GM11168 (cell line): Measurements from ENCODE around the gene EZR.

Source experiments
- in situ Hi-C: fragments of 300-500 bp; cut with MboI; formaldehyde crosslinking; loops from one replicate; pipeline ENCODE4 v1.12.0; 2022; ENCODE audit warnings: low sequenced_read_pairs; ENCODE audit not compliant: unreplicated experiment

Gene EZR

GRCh38 chr6:158819213-158819976 lies at the start of gene EZR:
Gene EZR (minus strand): TSS chr6:158819368. CDS start chr6:158818093, 1,275 bp downstream.
- in situ Hi-C loops, result loop anchor here (10.0 kb wide), 1 partner anchor 55 kb away; no protein-coding TSS in a partner anchor

- in situ Hi-C loops, result no loop called here
Measured at GRCh38 chr6:158868122-158868480, 48.9 kb upstream of the EZR start.

- in situ Hi-C loops, result no loop called here
Measured at GRCh38 chr6:158867381-158868121, 48.4 kb upstream of the EZR start.

GRCh38 chr6:158865769-158866168 lies 46.6 kb upstream of the EZR start:
- in situ Hi-C loops, result no loop called here

- in situ Hi-C loops, result no loop called here
Measured at GRCh38 chr6:158863646-158864045, 44.5 kb upstream of the EZR start.

GRCh38 chr6:158861686-158862381 lies 42.7 kb upstream of the EZR start:
- in situ Hi-C loops, result no loop called here

GRCh38 chr6:158860279-158860865 lies 41.2 kb upstream of the EZR start:
- in situ Hi-C loops, result no loop called here

- in situ Hi-C loops, result no loop called here
Measured at GRCh38 chr6:158856261-158856660, 37.1 kb upstream of the EZR start.

- in situ Hi-C loops, result no loop called here
Measured at GRCh38 chr6:158854214-158855101, 35.3 kb upstream of the EZR start.

GRCh38 chr6:158853880-158854213 lies 34.7 kb upstream of the EZR start:
- in situ Hi-C loops, result no loop called here

GRCh38 chr6:158853072-158853879 lies 34.1 kb upstream of the EZR start:
- in situ Hi-C loops, result no loop called here

- in situ Hi-C loops, result no loop called here
Measured at GRCh38 chr6:158852312-158853071, 33.3 kb upstream of the EZR start.

GRCh38 chr6:158850807-158851115 lies 31.6 kb upstream of the EZR start:
- in situ Hi-C loops, result no loop called here

- in situ Hi-C loops, result no loop called here
Measured at GRCh38 chr6:158849899-158850806, 31.0 kb upstream of the EZR start.

- in situ Hi-C loops, result no loop called here
Measured at GRCh38 chr6:158848490-158848895, 29.3 kb upstream of the EZR start.

GRCh38 chr6:158847786-158848185 lies 28.6 kb upstream of the EZR start:
- in situ Hi-C loops, result no loop called here

GRCh38 chr6:158847012-158847529 lies 27.9 kb upstream of the EZR start:
- in situ Hi-C loops, result no loop called here
